ENCODE results near the gene LILRA1.
"Not testable (repeated sequence)": the region's sequence is repeated elsewhere in the genome, so short reads cannot be mapped to it uniquely, and the experiment has no call there.

LILRA1 gene

GRCh38 chr19:54578268-54578667 is 15.2 kb upstream of the LILRA1 start:
- not testable (repeated sequence) for DNase-seq

- no peak for DNase-seq
These were observed 7.0 kb upstream of the LILRA1 start for GRCh38 chr19:54586397-54586796.

GRCh38 chr19:54587026-54587425 is 6.4 kb upstream of the LILRA1 start:
- DNase-seq, result no peak

GRCh38 chr19:54593931-54594626 is 647 bp downstream of the LILRA1 start:
- not testable (repeated sequence) for DNase-seq

- DNase-seq, result no peak
These were observed 1.3 kb downstream of the LILRA1 start for GRCh38 chr19:54594737-54595136.

GRCh38 chr19:54595680-54596436 is 2.4 kb downstream of the LILRA1 start:
- not testable (repeated sequence) for DNase-seq

- DNase-seq, result no peak
These were observed 6.8 kb downstream of the LILRA1 start for GRCh38 chr19:54600212-54600611.

GRCh38 chr19:54606230-54606629 is 12.8 kb downstream of the LILRA1 start:
- DNase-seq, result no peak

- no peak for DNase-seq
These were observed 13.7 kb downstream of the LILRA1 start for GRCh38 chr19:54606891-54607784.

- no peak for DNase-seq
These were observed 14.3 kb downstream of the LILRA1 start for GRCh38 chr19:54607785-54608150.

- no peak for DNase-seq
These were observed 14.8 kb downstream of the LILRA1 start for GRCh38 chr19:54608205-54608604.

- no peak for DNase-seq
These were observed 15.4 kb downstream of the LILRA1 start for GRCh38 chr19:54608792-54609191.

- DNase-seq, result no peak
These were observed 15.9 kb downstream of the LILRA1 start for GRCh38 chr19:54609356-54609791.

- no peak for DNase-seq
These were observed 19.0 kb downstream of the LILRA1 start for GRCh38 chr19:54612428-54612827.

GRCh38 chr19:54614726-54615125 is 21.3 kb downstream of the LILRA1 start:
- DNase-seq, result no peak

- DNase-seq, result no peak
These were observed 22.6 kb downstream of the LILRA1 start for GRCh38 chr19:54616057-54616456.

GRCh38 chr19:54616821-54617560 is 23.6 kb downstream of the LILRA1 start:
- DNase-seq, result no peak

GRCh38 chr19:54620464-54620863 is 27.0 kb downstream of the LILRA1 start:
- DNase-seq, result no peak

- no peak for DNase-seq
These were observed 29.0 kb downstream of the LILRA1 start for GRCh38 chr19:54622431-54622830.

- not testable (repeated sequence) for DNase-seq
These were observed 30.8 kb downstream of the LILRA1 start for GRCh38 chr19:54624234-54624633.

- DNase-seq, result not testable (repeated sequence)
These were observed 31.7 kb downstream of the LILRA1 start for GRCh38 chr19:54624934-54625730.

- DNase-seq, result no peak
These were observed 33.3 kb downstream of the LILRA1 start for GRCh38 chr19:54626757-54627156.
